T-helper 2 cell treated with Interferon-gamma antibody and Interleukin-4, amounts not matched to agents 5 μg/mL and 100 μg/mL, for 36 hours (primary cell): Measurements from ENCODE around the gene CARD19.
"Not testable (repeated sequence)": the region's sequence is repeated elsewhere in the genome, so short reads cannot be mapped to it uniquely, and the experiment has no call there.

Experiments
- DNase-seq: peaks from one replicate; pipeline ENCODE4 v3.0.0; 2021; ENCODE audit warnings: low spot score
- H3K27ac Mint-ChIP-seq: one replicate; pipeline ENCODE4 v1.8.0; 2021; ENCODE audit warnings: mild to moderate bottlenecking, mixed read lengths
- H3K27me3 Mint-ChIP-seq: one replicate; pipeline ENCODE4 v1.8.0; 2021; ENCODE audit warnings: low read depth, mixed read lengths
- H3K36me3 Mint-ChIP-seq: one replicate; pipeline ENCODE4 v1.8.0; 2021; ENCODE audit warnings: low read depth, mixed read lengths
- H3K4me1 Mint-ChIP-seq: one replicate; pipeline ENCODE4 v1.8.0; 2021; ENCODE audit warnings: low read depth, mixed read lengths
- H3K4me3 Mint-ChIP-seq: one replicate; pipeline ENCODE4 v1.8.0; 2022; ENCODE audit warnings: mild to moderate bottlenecking, moderate library complexity, mixed read lengths
- H3K9me3 Mint-ChIP-seq: one replicate; pipeline ENCODE4 v1.8.0; 2021; ENCODE audit warnings: mixed read lengths

The CARD19 gene

DNA sequence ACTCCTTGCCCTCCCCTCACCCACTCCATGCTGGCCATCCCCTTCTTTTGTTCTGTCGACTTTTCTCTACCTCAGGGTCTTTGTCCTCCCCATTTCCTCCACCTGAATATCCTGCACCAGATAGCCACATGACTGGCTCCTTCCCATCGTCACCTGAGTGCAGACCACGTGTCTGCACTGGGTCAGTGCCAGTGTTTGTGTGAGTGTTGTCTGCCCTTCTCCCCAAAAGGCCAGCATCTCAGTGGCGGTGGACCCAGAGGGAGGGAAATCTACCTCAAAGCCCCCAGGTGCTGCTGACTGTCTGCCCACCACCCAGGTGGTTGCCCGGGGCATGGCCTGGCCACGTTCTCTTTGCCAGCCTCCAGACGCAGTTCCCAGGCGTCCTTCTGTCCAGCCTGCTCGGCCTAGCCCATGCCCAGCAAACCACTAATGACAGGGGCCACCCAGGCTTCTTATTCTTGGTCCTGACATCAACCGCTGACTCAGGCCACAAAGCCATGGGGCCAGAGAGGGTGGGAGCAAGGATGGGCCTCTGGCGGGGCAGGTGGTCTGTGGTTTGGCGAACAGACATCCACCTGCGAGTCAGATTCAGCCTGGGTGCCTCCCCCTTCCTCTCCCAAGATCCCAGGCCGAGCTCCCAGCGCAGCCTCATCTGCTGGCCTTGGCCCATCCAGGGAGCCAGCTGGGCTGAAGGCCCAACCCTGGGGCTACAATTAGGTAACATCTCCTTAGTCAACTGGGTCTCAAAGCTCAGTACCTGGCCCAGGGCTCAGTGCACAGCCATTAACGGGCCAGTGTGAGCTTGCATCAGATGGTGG, 43.6 kb downstream of the CARD19 start:
- Mint-ChIP-seq H3K27ac (no peak overlapping the region), H3K27me3 (no peaks in the 10 kb centered on the region), H3K36me3 (no peaks in the 10 kb centered on the region), H3K4me3 (no peak overlapping the region), H3K4me1 (peaks cover 24% of the 10 kb centered on the region), H3K9me3 (no peaks in the 10 kb centered on the region)
- DNase-seq, result no peak

DNA sequence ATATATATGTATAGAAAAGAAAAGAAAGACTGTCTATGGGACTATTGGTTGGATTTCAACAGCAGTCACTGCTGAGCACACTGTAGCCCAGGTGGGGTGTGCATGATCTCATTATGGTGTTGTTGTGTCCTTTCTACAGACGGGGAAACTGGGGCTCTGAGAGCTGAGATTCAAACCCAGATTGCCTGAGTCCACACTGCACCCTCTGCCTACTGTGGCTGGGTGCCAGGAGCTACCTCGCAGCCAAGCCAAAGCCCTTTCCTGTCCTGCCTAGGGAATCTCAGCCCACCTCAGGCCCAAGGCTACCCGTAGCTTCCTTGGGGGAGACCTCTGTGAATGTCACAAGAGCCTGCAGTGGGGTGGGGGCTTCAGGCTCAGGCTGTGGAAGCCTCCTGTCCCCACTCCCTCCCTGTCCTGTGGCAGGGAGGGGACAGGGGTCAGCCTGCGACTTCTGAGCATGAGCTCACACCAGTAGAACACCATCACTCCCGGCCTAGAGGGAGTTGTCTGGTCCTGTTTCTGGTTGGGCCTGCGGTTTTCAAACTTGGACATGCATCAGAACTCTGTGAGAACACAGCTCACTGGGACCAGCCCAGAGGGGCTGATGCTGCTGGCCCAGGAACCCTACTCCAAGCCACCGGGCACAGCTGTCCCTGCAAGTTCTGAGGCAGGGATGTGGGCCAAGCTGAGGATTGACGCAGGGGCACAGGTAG, 45.9 kb downstream of the CARD19 start:
- H3K27me3 Mint-ChIP-seq, result no peaks in the 10 kb centered on the region
- peaks cover 30% of the 10 kb centered on the region for H3K4me1 Mint-ChIP-seq
- H3K27ac Mint-ChIP-seq, result no peak overlapping the region
- peaks cover 10% of the 10 kb centered on the region for H3K9me3 Mint-ChIP-seq
- no peak overlapping the region for H3K4me3 Mint-ChIP-seq
- H3K36me3 Mint-ChIP-seq, result peaks cover 9% of the 10 kb centered on the region
- no peak for DNase-seq

DNA sequence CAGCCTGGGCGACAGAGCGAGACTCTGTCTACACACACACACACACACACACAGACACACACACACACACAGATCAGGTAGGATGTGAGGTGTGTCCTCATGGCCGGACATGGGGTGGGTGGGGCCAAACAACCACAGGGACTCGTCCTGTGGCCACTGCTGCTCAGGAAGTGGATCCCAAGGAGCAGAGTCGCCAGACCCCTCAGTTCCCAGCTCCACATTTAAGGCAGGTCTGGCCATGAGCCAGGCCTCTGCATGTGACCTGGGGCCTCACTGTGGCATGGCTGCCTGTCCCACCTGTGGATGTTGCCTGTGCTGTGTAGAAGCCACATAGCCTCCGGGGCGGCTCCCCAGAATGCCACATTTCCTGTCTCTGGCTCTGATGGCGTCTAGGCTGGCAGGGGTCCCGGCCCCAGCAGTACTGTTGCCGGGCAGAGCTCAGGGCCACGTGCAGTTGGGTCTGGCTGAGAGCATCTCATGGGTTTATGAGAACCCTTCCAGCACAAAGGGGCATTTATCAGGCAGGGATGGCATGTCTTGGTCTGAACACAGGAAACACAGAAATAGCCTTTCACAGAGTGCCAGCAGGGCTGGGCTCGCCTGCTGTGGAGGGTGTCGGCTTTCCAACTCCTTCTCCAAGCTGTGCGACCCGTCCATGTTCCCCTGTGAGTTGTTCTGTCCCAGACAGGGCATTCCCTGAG, 48.0 kb downstream of the CARD19 start:
- no peaks in the 10 kb centered on the region for H3K27me3 Mint-ChIP-seq
- H3K4me1 Mint-ChIP-seq, result peaks cover 27% of the 10 kb centered on the region
- DNase-seq, result no peak
- peak overlapping the region; percentile 32 for H3K4me3 Mint-ChIP-seq
- peaks cover 16% of the 10 kb centered on the region for H3K36me3 Mint-ChIP-seq
- peaks cover 23% of the 10 kb centered on the region for H3K9me3 Mint-ChIP-seq
- peak overlapping the region; percentile 88 for H3K27ac Mint-ChIP-seq

DNA sequence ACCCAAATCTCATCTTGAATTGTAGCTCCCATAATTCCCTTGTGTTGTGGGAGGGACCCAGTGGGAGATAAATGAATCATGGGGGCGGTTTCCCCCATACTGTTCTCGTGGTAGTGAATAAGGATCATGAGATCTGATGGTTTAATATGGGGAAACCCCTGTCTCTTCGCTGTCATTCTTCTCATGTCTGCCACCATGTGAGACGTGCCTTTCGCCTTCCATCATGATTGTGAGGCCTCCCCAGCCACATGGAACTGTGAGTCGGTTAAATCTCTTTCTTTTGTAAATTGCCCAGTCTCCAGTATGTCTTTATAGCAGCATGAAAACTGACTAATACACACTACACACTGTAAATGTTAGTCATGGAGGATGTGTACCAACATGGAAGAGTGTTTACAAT, 50.7 kb downstream of the CARD19 start:
- Mint-ChIP-seq H3K36me3 (peaks cover 16% of the 10 kb centered on the region), H3K9me3 (peaks cover 23% of the 10 kb centered on the region), H3K27ac (peak overlapping the region; percentile 65), H3K4me1 (peaks cover 34% of the 10 kb centered on the region)
- not testable (repeated sequence) for H3K27me3 Mint-ChIP-seq, H3K4me3 Mint-ChIP-seq
- DNase-seq, result peak; percentile 61

DNA sequence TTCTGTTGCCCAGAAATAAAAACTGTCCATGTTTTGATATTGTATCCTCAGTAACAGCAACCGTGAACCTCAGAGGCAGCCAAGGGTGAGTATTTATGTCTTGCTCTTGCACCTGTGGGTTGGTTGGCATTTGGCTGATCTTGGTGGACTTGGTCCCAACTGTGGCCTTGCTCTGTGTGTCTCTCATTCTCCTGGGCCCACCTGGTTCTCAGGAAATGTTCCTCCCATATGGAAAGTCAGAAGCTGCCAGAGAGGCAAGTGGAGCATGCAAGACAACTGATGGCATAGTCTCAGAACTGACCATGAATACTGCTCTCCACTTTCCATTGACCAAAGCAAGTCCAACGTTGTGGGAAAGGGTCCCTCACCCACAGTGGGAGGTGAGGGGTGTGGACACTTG, 51.6 kb downstream of the CARD19 start:
- no peak overlapping the region for H3K27ac Mint-ChIP-seq
- H3K36me3 Mint-ChIP-seq, result peaks cover 16% of the 10 kb centered on the region
- peaks cover 23% of the 10 kb centered on the region for H3K9me3 Mint-ChIP-seq
- no peaks in the 10 kb centered on the region for H3K27me3 Mint-ChIP-seq
- DNase-seq, result no peak
- H3K4me3 Mint-ChIP-seq, result no peak overlapping the region
- peaks cover 34% of the 10 kb centered on the region for H3K4me1 Mint-ChIP-seq

DNA sequence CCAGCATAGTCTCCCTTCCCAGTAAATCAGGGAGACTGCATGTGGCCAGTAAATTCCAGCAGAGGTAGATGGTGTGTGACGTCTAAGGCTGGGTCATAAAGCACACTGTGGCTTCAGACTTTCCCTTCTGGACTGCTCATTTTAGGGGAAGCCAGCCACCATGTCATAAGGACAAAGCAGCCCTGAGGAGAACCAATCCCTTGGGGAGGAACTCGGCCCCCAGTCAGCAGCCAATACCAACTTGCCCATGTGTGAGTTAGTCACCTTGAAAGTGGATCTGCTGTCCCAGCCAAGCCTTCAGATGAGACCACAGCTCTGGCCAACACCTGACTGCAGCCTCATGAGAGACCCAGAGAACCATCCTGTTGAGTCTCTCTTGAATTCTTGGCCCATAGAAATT, 52.7 kb downstream of the CARD19 start:
- Mint-ChIP-seq H3K4me3 (peak overlapping the region; percentile 19), H3K9me3 (peaks cover 23% of the 10 kb centered on the region), H3K27ac (peak overlapping the region; percentile 41), H3K36me3 (peaks cover 16% of the 10 kb centered on the region), H3K4me1 (peaks cover 33% of the 10 kb centered on the region), H3K27me3 (no peaks in the 10 kb centered on the region)
- DNase-seq, result no peak

DNA sequence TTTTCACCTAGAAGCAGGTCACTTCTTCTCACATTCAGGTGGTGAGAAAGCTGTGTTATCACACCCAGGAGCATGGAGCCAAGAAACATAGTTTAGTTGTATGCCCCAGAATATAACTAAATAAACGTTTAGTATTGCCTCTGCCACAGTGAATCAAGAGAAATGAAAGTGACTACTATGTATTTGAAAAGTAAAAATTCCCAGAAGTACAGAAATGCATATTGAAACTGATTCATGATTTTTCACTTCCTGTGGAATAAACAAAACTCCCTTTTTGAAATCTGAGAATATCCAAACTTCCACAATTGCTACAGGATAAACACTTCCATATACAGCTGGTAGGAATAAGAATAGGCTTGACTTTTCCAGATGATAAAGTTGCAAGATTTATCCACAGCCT, 53.3 kb downstream of the CARD19 start:
- Mint-ChIP-seq H3K36me3 (peaks cover 16% of the 10 kb centered on the region), H3K4me3 (peak overlapping the region; percentile 20), H3K27ac (peak overlapping the region; percentile 38), H3K9me3 (peaks cover 23% of the 10 kb centered on the region), H3K27me3 (no peaks in the 10 kb centered on the region), H3K4me1 (peaks cover 27% of the 10 kb centered on the region)
- DNase-seq, result no peak

DNA sequence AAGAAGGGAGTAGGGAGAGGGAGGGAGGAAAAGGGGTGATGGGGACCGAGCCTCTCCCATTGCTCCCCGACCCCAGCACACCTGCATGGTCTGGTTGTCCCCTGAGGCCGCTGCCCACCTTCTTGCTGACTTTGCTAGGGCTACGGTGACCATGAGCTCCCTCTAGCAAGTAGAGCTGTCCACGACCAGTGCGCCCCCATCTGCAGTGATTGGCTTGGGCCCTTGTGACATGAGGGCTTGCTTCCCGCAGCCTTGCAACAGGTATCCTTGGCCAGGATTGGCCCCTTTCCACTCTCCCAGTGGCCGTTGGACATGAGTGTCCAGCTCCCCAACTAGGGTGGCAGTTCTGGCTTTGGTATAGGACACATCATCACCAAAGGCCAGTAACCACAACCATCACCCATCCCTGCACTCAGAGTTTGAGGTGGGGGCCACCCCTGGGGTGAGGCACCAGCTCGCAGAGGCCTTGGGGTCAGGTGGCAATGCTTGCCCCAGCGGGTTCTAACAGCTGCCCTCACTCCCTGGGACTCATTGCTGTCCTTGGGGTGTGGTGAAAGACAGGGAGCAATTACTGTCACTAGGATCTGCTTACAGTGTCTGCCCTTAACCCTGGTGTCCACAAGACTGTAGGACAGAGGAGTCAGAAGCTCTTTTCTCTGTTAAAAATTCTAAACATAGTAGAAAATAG, 55.2 kb downstream of the CARD19 start:
- H3K27ac Mint-ChIP-seq, result no peak overlapping the region
- H3K4me1 Mint-ChIP-seq, result peaks cover 26% of the 10 kb centered on the region
- peaks cover 20% of the 10 kb centered on the region for H3K9me3 Mint-ChIP-seq
- H3K36me3 Mint-ChIP-seq, result peaks cover 14% of the 10 kb centered on the region
- H3K4me3 Mint-ChIP-seq, result no peak overlapping the region
- DNase-seq, result no peak
- no peaks in the 10 kb centered on the region for H3K27me3 Mint-ChIP-seq

DNA sequence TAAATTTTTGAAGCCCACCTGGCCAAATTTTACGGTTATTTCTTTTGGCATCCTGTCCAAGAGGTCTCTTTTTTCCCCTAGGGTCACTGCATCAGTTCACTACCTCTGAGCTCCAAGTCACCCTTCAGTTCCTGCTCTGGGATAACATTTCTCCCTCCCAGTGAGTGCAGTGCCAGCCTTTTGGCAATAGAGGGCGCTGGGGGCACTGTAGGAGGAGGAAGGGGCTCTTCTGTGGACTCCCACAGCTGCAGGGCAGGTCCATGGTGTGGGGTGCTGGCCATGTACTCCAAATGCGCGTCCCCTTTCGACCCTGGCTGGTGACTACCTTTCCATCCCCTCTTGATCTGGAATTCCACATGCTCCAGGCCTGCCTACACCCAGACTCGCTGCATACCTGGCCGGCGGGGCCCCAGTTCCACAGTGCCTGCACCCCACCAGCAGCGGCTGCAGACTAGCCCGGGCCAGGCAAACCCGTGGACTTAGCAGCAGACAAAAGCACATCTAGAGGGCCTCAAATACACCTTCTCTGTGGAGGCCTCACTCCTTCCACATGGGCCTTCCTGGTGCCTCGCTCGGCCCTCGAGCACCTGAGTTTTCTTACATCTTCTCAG, 58.4 kb downstream of the CARD19 start:
- peak; percentile 25 for DNase-seq
- Mint-ChIP-seq H3K27ac (no peak overlapping the region), H3K4me1 (peaks cover 22% of the 10 kb centered on the region)

DNA sequence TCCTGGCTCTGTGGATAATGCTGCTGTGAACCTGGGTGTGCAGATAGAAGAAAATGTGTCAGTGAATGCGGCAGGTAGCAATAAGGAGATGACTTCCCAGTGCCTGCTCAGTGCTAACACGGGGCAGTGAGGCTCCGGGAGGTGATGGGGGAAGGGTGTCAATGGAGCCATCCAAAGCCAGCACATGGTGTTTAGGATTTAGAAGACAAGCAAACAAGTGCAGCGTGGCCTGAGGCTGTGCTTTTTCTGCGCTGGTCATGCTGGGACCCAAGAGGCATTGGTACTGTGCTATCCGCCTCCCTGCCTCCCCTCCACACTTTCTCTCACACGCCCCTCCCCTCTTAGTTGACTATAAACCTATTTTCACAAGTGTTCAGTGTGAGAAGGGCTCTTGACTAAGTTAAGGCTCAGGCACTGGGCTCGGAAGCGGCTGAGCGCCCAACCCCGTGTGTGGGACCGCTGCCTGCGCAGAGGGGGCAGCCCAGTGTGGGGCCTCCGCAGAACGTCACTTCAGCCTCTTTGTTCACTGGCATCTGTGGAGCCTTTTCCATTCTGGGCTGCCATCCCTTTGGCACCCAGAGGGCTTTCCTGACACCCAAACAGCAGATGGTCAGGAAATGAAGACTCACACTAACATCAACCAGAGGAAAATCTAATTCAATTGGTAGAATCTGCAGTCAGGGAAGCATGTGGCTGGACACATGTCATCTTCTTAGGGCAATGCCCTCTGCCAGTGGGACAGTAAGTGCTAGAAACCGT, 59.9 kb downstream of the CARD19 start:
- H3K36me3 Mint-ChIP-seq, result no peaks in the 10 kb centered on the region

More for the DNA sequence above, 58.4 kb downstream of the CARD19 start:
- H3K9me3 Mint-ChIP-seq, result no peaks in the 10 kb centered on the region
- no peak overlapping the region for H3K4me3 Mint-ChIP-seq
- H3K36me3 Mint-ChIP-seq, result no peaks in the 10 kb centered on the region
- no peaks in the 10 kb centered on the region for H3K27me3 Mint-ChIP-seq

DNA sequence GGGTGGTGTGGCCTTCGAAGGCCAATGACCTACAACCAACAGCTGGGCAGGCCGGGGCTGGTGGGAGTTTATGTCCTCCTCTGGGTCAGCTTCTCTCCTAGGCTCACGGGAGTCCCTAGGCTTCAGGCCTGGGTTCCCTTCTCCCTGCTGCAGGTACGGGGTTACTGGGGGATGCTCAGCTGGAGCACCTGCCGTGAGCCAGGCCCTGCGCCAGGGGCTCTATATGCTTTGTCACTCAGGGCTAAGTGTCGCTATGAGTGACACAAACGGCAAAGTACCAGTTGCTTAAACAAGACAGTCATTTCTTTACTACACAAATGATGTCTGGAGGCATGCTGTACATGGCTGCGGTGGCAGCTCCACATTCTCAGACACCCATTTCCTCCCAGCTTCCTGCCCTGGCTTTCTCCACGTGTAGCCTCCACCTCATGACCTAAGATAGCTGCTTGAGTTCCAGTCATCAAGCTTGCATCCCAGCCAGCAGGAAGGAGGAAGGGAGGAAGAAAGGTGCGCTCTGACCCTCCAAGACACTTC, 60.5 kb downstream of the CARD19 start:
- H3K36me3 Mint-ChIP-seq, result no peaks in the 10 kb centered on the region
- peak overlapping the region; percentile 72 for H3K27ac Mint-ChIP-seq
- no peak overlapping the region for H3K4me3 Mint-ChIP-seq
- H3K27me3 Mint-ChIP-seq, result no peaks in the 10 kb centered on the region
- no peaks in the 10 kb centered on the region for H3K9me3 Mint-ChIP-seq
- peaks cover 22% of the 10 kb centered on the region for H3K4me1 Mint-ChIP-seq
- DNase-seq, result peak; percentile 69

More for the DNA sequence above, 59.9 kb downstream of the CARD19 start:
- Mint-ChIP-seq H3K27ac (peak overlapping the region; percentile 72), H3K9me3 (no peaks in the 10 kb centered on the region), H3K4me3 (no peak overlapping the region), H3K27me3 (no peaks in the 10 kb centered on the region), H3K4me1 (peaks cover 22% of the 10 kb centered on the region)
- no peak for DNase-seq

DNA sequence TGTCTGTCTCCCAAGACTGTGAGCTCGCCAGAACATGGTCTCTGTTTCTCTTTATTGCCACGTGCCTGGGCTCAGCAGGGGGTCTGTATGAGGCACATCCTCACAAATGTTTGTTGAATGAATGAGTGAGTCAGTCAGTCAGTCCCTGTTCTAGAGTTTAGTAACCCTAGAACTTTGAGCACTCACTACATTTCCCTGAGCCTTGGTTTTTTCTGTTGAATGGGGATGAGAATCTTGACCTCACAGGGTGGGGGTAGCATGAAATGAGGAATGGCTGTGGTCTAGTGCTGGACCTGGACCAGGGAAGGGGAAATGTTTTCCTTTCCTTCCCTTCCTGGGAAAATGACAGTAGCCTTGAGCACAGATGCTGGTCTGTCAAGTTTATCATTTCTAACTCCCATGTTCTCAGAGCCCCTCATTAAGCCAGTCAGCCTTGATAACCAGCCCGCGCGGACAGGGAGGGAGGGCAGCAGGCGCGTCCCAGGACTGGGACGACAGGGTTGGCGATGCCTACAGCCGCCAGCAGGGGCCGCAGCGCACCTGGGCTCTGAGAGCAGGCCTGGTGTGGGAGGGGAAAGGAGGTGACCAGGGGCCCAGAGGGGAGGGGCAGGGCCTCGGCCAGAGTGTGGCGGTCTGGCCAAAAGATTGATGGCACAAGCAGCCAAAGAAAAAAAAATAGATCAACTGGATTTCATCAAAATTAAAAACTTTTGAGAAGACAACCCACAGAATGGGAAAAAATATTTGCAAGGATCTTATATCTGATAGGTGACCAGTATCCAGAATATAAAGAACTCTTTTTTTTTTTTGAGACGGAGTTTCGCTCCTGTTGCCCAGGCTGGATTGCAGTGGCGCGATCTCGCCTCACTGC, 63.8 kb downstream of the CARD19 start:
- H3K36me3 Mint-ChIP-seq, result no peaks in the 10 kb centered on the region
- peaks cover 22% of the 10 kb centered on the region for H3K4me1 Mint-ChIP-seq
- no peaks in the 10 kb centered on the region for H3K9me3 Mint-ChIP-seq
- no peak overlapping the region for H3K4me3 Mint-ChIP-seq
- no peaks in the 10 kb centered on the region for H3K27me3 Mint-ChIP-seq
- H3K27ac Mint-ChIP-seq, result peak overlapping the region; percentile 50
- peak; percentile 66 for DNase-seq
